NCI-H1048 (cell line): Measurements from ENCODE around the gene GLMN.

ENCODE experiments used
- DNase-seq: peaks from one replicate; lab custom pipeline; 2025; lab: John Stamatoyannopoulos, UW

GLMN gene, protein sequence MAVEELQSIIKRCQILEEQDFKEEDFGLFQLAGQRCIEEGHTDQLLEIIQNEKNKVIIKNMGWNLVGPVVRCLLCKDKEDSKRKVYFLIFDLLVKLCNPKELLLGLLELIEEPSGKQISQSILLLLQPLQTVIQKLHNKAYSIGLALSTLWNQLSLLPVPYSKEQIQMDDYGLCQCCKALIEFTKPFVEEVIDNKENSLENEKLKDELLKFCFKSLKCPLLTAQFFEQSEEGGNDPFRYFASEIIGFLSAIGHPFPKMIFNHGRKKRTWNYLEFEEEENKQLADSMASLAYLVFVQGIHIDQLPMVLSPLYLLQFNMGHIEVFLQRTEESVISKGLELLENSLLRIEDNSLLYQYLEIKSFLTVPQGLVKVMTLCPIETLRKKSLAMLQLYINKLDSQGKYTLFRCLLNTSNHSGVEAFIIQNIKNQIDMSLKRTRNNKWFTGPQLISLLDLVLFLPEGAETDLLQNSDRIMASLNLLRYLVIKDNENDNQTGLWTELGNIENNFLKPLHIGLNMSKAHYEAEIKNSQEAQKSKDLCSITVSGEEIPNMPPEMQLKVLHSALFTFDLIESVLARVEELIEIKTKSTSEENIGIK

DNA sequence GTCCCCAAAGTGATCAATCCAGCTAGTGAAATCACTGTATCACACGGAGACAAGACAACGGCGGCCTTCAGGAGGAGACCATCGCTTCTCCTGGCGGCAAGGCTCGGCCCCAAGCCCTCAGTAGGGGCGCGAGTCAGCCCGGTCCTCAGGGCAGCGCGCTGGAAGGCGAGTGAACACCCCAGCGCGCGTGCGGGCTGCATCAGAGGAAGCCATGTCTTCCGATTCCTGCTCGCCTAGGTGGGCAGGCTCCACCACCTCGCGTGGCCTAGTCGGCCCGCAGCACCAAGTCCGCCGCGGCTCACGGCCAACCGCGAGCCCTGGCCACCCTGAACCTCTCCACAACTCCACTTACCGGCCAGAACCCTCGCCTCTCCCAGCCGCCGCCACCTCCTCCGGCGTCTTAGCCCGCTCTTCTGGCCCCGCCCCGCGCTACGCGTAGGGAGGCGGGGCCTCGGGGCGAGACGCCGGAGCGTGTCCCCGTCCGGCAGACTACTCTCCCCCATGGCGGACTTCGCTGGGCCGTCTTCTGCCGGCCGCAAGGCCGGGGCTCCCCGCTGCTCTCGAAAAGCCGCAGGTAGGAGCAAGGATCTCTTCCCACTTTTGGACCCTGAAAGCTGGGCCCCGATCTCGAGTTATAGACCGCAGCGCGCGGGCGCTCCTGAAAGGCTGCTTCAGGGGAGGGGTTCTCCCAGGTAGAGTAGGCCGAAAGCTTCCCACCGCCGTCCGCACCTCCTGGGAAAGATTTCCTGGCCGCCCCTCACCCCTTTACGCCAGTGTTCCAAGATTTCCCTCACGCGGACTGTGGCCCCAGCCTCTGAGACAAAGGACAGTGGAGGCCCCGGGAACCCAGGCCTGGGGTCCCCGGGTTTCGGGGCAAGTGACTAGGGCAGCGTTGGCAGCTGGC, at the start of gene GLMN, which contains the start of gene RPAP2:
Gene GLMN, minus strand, starts transcription at position 415 of the 904 bp plus-strand sequence. CDS start 988 bp downstream, outside the sequence.
Gene RPAP2, plus strand, starts transcription at position 487 of the 904 bp plus-strand sequence. Its CDS starts 15 bp downstream, at position 502.
- DNase-seq: peak; percentile 65

GRCh38 chr1:92346866-92347640, 48.3 kb upstream of the GLMN start:
- no peak for DNase-seq

DNA sequence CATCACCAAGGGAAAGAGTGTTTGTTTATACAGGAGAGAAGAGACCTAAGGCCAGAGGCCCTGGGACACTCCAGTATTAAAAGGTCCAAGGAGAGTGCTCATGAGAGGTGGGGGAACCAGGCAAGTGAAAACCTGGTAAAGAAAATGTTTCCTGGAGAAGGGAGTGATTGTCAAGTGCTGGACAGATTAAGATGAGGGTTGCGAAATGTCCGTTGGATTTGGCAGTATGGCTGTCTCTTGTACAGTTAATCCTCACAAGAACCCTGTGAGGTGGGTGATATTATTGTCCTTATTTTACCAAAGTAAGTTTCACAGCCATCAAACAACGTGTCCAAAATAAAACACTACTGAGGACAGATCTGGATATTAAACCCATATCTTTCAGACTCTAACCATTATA, 44.3 kb upstream of the GLMN start:
- no peak for DNase-seq

GRCh38 chr1:92342401-92342800, 43.6 kb upstream of the GLMN start:
- no peak for DNase-seq

DNA sequence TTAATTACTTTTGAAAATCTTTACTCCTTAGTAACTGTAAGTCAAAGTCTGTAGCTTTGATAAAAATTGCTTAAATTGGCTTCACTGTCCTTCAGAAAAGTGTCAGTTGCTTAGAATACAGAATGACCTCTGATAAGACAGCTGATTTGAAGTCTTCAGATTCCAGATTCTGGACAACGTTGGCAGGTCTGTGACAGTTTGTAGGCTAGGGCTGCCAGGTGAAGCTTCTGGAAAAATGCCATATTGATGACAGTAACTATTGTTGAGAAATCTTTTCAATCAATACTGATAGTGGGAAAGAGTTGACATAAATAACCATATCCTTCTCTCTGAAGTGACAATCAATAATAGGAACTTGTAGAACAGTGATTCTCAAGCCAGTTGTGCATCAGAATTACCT, 41.4 kb upstream of the GLMN start:
- no peak for DNase-seq

DNA sequence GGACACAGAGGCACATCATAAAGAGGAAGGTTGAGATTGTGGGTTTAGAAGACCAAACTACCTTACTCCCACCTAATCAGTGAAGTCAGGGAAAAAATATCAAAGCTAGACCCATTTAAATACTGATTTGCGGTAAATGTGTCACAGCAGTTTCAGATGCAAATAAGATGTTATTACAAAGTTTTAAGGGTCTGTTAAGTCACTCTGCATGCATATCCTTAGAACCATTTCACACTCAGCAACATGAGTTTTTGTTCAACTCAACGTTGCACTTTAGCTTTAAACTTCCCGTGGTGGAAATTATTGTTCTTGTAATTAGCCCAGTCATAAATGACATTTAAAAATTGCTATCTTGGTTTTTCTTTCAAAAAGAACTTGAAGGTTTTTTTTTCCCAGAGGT, 34.9 kb upstream of the GLMN start:
- no peak for DNase-seq

GRCh38 chr1:92329347-92330129, 30.8 kb upstream of the GLMN start:
- no peak for DNase-seq

GRCh38 chr1:92327794-92328193, 29.0 kb upstream of the GLMN start:
- no peak for DNase-seq

DNA sequence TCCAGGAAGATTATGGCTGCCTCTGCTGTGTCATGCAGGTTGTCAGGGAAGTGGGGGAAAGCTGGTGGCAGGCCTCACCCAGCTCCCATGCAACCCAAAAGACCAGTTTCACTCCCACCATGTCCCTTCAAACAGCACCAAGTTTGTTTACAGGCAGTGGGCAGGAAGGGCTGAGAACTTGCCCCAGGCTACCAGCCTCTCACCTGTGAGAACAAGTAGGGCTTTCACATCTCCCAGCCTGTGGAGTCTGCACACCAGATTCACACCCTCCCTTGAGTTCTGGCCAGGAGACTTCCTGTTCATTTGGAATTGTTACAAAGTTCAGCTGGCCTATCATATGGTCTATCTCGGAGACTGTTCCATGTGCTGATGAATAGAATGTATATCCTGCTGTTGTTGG, 27.9 kb upstream of the GLMN start:
- no peak for DNase-seq

DNA sequence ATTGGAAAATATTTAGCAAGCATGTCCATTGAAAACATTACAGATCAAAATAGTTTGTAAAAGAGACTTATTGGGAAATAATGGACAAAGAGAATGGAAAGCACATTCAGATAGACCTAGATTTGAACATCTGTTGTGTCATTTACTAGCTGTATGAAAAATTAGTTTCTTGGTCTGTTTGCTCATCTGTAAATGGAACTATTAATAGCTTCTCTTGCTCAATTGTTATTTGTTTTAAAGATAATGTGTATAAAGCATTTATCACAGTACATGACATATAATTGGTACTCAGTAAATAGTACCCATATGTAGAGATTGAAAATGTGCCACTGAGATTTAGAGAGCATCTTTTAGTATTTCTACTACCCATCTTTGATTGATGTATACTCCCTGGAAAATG, 26.0 kb upstream of the GLMN start:
- no peak for DNase-seq

DNA sequence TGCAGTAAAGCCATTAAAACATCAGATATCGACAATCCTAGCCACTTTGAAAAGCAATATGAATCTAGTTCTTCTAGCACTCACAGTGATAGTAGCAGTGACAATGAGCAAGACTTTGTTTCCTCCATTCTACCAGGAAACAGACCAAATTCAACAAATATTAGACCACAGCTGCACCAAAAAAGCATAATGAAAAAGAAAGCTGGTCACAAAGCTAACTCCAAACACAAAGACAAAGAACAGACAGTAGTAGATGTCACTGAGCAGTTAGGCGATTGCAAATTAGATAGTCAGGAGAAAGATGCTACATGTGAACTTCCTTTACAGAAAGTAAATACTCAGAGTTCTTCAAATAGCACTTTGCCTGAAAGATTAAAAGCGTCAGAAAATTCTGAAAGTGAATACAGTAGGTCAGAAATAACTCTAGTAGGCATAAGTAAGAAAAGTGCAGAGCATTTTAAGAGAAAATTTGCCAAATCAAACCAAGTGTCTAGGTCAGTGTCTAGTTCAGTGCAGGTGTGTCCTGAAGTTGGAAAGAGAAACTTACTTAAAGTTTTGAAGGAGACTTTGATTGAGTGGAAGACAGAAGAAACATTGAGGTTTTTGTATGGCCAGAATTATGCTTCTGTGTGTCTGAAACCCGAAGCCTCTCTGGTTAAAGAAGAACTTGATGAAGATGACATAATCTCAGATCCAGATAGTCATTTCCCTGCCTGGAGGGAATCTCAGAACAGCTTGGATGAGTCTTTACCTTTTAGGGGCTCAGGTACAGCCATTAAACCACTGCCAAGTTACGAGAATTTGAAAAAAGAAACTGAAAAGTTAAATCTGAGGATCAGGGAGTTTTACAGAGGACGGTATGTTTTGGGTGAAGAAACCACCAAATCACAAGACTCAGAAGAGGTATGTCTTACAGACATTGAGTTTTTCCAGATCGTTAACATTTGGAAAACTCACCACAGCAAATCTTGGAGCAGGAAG, 25.0 kb upstream of the GLMN start:
- DNase-seq: no peak

DNA sequence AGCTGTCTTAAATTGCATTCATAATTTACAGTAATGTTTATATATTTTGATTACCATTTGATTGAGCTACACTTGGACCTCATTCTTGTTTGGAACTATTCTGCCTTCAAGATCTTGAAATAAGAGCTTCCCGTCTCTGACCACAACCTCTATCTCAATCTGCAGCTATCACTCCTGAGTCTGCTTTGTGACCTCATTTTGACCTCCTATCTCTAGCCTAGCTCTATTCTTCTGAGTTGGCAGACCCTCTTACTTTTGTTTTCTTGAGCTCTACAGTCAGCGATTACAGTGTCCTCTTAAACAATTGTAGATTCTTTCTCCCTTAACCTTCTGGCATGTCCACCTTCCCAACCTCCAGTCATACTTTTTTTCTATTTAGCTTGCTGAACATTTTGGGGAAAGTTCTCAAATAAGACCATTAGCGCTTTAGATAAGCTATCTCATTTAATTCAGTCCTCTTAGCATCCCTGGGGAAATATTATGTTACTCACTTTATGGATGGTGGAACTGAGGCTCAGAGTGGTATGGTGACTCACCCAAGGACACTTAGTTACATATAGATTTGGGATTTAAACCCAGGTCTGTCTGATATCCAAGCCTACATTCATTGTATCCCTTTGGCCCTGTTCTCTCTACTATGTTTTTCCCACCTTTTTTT, 19.2 kb upstream of the GLMN start:
- no peak for DNase-seq

- DNase-seq: no peak
Observed at GRCh38 chr1:92315766-92316599, 17.2 kb upstream of the GLMN start.

- DNase-seq: no peak
Observed at GRCh38 chr1:92314024-92314423, 15.2 kb upstream of the GLMN start.

GRCh38 chr1:92310185-92310597, 11.4 kb upstream of the GLMN start:
- DNase-seq: no peak

- DNase-seq: no peak
Observed at GRCh38 chr1:92307980-92308379, 9.2 kb upstream of the GLMN start.

- no peak for DNase-seq
Observed at GRCh38 chr1:92306020-92306419, 7.2 kb upstream of the GLMN start.

DNA sequence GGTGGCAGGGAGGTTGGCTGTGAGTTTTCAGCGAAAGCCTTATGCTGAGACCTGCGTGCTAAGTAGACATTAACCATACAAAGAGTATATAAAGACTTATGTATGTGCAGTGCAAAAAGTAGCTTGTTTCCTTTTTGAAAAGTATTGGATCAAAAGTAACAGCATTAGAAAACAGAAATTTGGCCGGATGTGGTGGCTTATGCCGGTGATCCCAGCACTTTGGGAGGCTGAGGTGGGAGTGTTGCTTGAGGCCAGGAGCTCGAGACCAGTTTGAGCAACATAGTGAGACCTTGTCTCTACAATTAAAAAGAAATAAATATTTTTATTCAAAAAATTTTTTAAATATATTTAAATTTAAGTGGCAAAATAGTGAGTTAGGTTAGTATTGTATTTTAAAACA, 2.2 kb upstream of the GLMN start:
- no peak for DNase-seq
